ENCODE results near the gene ACOT2.
"Not testable (repeated sequence)": the region's sequence is repeated elsewhere in the genome, so short reads cannot be mapped to it uniquely, and the experiment has no call there.

Gene ACOT2

DNA sequence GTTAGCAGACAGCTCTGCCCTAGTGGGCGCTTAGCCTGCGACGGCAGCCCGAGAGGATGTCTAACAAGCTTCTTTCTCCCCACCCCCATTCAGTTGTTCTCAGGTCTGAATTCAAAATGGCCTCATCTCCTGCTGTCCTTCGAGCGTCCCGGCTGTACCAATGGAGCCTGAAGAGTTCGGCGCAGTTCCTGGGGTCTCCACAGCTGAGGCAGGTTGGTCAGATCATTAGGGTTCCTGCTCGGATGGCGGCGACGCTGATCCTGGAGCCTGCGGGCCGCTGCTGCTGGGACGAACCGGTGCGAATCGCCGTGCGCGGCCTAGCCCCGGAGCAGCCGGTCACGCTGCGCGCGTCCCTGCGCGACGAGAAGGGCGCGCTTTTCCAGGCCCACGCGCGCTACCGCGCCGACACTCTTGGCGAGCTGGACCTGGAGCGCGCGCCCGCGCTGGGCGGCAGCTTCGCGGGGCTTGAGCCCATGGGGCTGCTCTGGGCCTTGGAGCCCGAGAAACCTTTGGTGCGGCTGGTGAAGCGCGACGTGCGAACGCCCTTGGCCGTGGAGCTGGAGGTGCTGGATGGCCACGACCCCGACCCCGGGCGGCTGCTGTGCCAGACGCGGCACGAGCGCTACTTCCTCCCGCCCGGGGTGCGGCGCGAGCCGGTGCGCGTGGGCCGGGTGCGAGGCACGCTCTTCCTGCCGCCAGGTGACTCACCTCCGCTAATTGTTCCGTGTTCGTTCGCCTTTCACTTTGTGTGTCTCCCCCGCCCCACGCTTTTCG lies at the start of gene ACOT2:
ACOT2 (plus strand) TSS at position 29 of the 774 bp plus-strand sequence; CDS start at position 57, 28 bp downstream.
- in situ Hi-C loops (cut with MboI; ENCODE audit: low sequenced_read_pairs, unreplicated experiment), result not testable (repeated sequence)
- DNase-seq (ENCODE audit: low spot score), result peak; percentile 86

GRCh38 chr14:73521229-73521628 lies 47.8 kb upstream of the ACOT2 start:
- in situ Hi-C loops (cut with MboI; ENCODE audit: low sequenced_read_pairs, unreplicated experiment), result no loop called here
- TF ChIP-seq, protein P1, sequence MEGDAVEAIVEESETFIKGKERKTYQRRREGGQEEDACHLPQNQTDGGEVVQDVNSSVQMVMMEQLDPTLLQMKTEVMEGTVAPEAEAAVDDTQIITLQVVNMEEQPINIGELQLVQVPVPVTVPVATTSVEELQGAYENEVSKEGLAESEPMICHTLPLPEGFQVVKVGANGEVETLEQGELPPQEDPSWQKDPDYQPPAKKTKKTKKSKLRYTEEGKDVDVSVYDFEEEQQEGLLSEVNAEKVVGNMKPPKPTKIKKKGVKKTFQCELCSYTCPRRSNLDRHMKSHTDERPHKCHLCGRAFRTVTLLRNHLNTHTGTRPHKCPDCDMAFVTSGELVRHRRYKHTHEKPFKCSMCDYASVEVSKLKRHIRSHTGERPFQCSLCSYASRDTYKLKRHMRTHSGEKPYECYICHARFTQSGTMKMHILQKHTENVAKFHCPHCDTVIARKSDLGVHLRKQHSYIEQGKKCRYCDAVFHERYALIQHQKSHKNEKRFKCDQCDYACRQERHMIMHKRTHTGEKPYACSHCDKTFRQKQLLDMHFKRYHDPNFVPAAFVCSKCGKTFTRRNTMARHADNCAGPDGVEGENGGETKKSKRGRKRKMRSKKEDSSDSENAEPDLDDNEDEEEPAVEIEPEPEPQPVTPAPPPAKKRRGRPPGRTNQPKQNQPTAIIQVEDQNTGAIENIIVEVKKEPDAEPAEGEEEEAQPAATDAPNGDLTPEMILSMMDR (IDR thresholded peaks at IDR 0.05; ENCODE audit: borderline replicate concordance, control extremely low read depth, extremely low read depth, insufficient read depth, missing control alignments), result no peak
- DNase-seq (ENCODE audit: low spot score), result no peak

DNA sequence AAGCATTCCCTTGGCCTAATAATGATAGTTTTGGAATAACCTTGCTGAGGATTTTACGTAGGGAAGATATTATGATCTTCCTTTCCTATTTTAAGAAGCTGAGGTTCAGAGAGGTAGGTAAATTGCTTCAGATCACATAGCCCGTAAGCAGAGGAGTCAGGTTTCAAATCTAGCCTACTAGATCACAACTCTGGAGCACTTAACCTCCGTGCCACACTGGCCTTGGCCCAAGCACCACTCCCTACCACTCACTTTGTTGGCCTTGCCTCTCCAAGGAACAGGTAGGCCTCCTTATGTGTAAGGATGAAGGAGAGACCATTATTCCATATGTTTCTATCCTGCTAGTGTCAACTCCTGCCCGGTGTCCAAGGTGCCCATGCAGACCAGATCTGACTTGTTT lies 44.5 kb upstream of the ACOT2 start:
- in situ Hi-C loops (cut with MboI; ENCODE audit: low sequenced_read_pairs, unreplicated experiment), result no loop called here
- TF ChIP-seq, protein P1 (IDR thresholded peaks at IDR 0.05; ENCODE audit: borderline replicate concordance, control extremely low read depth, extremely low read depth, insufficient read depth, missing control alignments), result no peak
- no peak for DNase-seq (ENCODE audit: low spot score)

- TF ChIP-seq, protein P1 (IDR thresholded peaks at IDR 0.05; ENCODE audit: borderline replicate concordance, control extremely low read depth, extremely low read depth, insufficient read depth, missing control alignments), result no peak
- DNase-seq (ENCODE audit: low spot score), result no peak
- in situ Hi-C loops (cut with MboI; ENCODE audit: low sequenced_read_pairs, unreplicated experiment), result no loop called here
Measured at GRCh38 chr14:73526036-73526984, 42.7 kb upstream of the ACOT2 start.

- in situ Hi-C loops (cut with MboI; ENCODE audit: low sequenced_read_pairs, unreplicated experiment); DNase-seq (ENCODE audit: low spot score): not testable (repeated sequence)
Measured at GRCh38 chr14:73529356-73529755, 39.7 kb upstream of the ACOT2 start.

DNA sequence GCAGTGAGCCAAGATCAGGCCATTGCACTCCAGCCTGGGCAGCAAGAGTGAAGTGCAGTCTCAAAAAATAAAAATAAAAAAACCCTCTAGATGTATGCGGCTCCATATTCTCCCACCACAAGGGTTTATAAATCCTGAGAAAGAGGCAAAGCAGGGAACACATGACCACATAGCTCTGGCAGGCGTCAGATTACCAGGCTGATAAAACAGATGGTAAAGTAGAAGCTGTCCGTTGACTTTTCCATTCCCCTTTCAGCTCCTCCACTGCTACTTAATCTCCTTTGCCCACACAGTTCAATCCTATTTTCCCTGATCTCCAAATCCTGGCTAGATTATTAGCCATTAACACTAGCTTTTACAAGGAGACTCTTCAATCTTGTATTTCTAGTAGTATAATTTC lies 37.0 kb upstream of the ACOT2 start:
- DNase-seq (ENCODE audit: low spot score); in situ Hi-C loops (cut with MboI; ENCODE audit: low sequenced_read_pairs, unreplicated experiment): not testable (repeated sequence)

DNA sequence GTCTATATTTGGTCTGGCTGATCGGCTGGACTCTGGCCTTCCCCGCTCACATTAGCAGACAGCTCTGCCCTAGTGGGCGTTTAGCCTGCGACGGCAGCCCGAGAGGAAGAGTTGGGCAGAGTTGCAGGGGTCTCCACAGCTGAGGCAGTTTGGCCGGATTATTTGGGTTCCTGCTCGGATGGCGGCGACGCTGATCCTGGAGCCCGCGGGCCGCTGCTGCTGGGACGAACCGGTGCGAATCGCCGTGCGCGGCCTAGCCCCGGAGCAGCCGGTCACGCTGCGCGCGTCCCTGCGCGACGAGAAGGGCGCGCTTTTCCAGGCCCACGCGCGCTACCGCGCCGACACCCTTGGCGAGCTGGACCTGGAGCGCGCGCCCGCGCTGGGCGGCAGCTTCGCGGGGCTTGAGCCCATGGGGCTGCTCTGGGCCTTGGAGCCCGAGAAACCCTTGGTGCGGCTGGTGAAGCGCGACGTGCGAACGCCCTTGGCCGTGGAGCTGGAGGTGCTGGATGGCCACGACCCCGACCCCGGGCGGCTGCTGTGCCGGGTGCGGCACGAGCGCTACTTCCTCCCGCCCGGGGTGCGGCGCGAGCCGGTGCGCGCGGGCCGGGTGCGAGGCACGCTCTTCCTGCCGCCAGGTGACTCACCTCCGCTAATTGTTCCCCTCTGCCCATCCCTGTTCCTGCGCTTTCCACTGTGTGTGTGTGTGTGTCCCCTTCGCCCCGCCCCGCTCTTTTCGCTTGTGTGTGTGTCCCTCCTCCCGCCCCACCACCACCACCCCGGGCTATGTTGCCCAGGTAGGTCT lies 31.6 kb upstream of the ACOT2 start:
- DNase-seq (ENCODE audit: low spot score); in situ Hi-C loops (cut with MboI; ENCODE audit: low sequenced_read_pairs, unreplicated experiment): not testable (repeated sequence)

GRCh38 chr14:73539017-73539416 lies 30.0 kb upstream of the ACOT2 start:
- TF ChIP-seq, protein P1 (IDR thresholded peaks at IDR 0.05; ENCODE audit: borderline replicate concordance, control extremely low read depth, extremely low read depth, insufficient read depth, missing control alignments), result peak; percentile 21
- in situ Hi-C loops (cut with MboI; ENCODE audit: low sequenced_read_pairs, unreplicated experiment); DNase-seq (ENCODE audit: low spot score): not testable (repeated sequence)

GRCh38 chr14:73542961-73543360 lies 26.1 kb upstream of the ACOT2 start:
- DNase-seq (ENCODE audit: low spot score); in situ Hi-C loops (cut with MboI; ENCODE audit: low sequenced_read_pairs, unreplicated experiment): not testable (repeated sequence)

DNA sequence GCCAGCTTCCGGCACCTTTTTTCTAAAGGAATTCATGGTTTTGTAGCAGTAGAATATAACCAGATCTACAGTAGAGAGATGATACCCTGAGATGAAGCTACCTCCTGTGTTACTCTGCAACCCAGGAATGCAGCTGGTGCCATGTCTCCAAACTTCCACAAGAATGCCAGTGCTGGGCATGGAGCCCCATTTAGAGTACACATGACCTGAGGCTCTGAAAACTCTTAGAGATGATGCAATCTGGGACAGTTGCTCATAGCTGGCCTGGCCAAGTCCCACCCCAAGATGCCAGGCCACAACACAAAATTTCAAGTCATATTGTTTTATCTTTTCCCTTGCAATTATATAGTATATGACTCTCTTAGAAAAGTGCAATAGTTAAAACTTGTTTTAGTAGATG lies 23.7 kb upstream of the ACOT2 start:
- in situ Hi-C loops (cut with MboI; ENCODE audit: low sequenced_read_pairs, unreplicated experiment); DNase-seq (ENCODE audit: low spot score): not testable (repeated sequence)

DNA sequence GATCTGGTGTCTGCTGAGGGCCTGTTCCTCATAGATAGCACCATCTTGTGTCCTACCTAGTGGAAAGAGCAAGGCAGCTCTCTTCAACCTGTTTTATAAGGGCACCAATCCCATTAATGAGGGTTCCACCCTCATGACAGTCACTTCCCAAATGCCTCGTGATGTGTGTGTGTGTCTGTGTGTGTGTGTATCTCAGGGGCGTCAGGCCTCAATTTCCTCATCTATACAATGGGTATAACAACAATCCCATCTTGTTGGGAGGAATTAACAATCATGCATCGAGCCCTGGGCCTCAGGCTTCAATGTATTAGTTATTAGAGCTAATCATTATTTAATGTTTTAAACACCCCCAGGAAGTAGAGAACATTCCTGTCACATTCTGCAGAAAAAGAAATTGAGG lies 19.9 kb upstream of the ACOT2 start:
- in situ Hi-C loops (cut with MboI; ENCODE audit: low sequenced_read_pairs, unreplicated experiment); DNase-seq (ENCODE audit: low spot score): not testable (repeated sequence)

DNA sequence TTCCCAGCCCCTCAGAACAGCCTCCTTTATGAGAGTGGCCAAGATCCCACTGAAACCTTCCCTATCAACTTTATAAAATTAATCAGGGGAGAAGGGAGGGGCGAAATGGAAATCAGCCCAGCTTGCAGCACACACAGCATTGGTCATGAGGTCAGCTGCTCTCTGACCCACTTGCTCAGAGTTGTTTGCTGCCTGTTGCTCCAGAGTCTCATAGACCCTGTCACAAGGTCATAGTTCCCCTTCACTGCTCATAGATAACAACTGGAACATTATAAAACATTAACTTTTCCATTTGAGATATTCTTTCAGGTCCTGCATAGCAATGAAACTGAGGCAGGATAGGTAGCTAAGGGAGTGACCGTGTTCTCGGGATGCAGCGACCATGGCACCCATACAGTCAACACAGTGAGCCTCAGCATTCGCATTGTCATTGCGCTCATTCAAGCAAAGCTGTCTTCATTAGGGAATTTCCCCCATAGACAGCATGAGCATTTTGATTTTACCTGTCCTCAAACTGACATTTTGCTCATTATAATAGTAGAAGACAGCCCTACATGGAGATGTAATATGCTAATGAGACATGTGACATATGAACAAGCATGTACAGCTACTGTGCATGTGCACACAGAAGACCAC lies 19.0 kb upstream of the ACOT2 start:
- in situ Hi-C loops (cut with MboI; ENCODE audit: low sequenced_read_pairs, unreplicated experiment); DNase-seq (ENCODE audit: low spot score): not testable (repeated sequence)

Measured in GM13976 (cell line).